GM12872 (cell line): ENCODE measurements around the gene QRFP.

Experiments used
- TF ChIP-seq, protein P1 (sequence below): IDR thresholded peaks from 3 replicates; pipeline ENCODE4 v1.5.1; 2011; ENCODE audit warnings: low read depth, mild to moderate bottlenecking, low read length, moderate library complexity; ENCODE audit not compliant: insufficient read depth

QRFP gene

DNA sequence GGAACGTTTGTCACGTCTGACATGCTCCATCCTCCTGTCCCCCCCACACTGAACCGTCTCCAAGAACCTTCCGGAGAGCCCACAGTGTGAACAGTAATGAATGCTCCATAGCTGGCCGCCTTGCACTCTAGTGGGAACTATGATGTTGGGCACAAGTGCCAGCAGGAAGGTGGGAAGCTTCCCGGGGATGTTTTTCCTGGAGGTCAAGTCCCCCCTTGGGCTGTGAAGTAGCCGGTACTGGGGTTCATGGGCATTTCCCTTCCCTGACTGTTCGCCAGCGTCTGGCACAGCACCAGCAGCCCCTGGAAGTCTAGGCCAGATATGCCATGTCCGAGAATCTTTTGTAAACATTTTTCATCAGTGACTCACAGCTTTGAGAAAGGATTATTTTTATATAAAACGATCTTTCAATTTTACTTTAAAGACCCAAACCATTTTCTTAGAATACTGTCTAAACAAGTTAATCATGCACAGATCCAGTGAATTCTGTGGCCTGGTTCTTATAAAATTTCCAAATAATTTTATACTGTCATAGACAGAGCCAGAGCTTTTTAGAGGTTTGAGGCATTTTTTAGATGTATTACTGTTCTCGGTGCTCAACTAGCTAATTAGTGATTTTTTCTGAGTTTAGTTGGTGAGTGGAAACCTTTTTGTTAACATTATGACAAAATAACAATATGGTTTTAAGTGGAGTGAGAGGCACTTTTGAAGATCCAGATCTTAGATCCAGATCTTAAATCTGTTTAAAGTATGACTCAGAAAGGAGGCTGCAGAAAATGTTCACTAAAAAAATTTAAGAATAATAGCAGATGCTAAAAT is 49.9 kb downstream of the QRFP start:
- TF ChIP-seq, protein P1, sequence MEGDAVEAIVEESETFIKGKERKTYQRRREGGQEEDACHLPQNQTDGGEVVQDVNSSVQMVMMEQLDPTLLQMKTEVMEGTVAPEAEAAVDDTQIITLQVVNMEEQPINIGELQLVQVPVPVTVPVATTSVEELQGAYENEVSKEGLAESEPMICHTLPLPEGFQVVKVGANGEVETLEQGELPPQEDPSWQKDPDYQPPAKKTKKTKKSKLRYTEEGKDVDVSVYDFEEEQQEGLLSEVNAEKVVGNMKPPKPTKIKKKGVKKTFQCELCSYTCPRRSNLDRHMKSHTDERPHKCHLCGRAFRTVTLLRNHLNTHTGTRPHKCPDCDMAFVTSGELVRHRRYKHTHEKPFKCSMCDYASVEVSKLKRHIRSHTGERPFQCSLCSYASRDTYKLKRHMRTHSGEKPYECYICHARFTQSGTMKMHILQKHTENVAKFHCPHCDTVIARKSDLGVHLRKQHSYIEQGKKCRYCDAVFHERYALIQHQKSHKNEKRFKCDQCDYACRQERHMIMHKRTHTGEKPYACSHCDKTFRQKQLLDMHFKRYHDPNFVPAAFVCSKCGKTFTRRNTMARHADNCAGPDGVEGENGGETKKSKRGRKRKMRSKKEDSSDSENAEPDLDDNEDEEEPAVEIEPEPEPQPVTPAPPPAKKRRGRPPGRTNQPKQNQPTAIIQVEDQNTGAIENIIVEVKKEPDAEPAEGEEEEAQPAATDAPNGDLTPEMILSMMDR = no peak

DNA sequence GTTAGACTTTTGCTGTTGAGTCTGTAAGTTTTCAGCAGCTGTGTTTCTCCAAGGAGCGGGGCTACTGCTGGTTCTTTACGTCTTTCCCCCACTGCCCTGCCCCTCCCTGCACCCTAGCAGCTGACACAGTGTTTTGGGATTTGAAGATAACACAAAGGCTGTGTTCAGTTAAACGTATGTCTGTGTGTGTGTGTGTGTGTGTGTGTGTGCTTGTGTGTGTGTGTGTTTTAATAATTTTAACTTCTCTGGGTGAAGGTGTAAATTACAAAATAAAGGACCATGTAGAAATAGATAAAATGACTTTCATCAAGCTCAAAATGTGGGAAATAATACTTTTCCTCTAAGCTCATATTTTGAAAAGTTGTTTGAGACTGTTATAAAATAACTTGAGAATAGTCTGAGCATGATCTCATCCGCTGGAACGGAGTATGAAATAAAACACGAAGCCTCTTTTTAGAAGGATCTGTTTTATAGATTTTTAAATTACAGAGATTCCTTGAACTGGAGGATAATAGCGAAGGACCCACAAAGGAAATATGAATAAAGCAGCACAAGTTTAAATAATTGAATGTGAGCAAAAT is 50.6 kb downstream of the QRFP start:
- TF ChIP-seq, protein P1 = no peak

DNA sequence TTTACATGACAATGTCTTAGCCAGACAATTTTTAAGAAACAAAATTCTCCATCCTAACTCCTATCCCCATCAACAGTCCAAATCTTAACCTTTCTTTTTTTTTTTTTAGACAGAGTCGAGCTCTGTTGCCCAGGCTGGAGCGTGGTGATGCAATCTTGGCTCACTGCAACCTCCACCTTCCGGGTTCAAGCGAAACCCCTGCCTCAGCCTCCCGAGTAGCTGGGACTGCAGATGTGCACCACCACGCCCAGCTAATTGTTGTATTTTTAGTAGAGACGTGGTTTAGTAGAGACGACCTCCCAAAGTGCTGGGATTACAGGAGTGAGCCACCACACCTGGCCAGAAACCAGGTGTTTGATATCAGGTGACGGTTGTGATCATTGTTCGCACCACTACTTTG is 51.4 kb downstream of the QRFP start:
- TF ChIP-seq, protein P1 = no peak

- TF ChIP-seq, protein P1 = no peak
Measured at GRCh38 chr9:130844044-130844451, 52.6 kb downstream of the QRFP start.

DNA sequence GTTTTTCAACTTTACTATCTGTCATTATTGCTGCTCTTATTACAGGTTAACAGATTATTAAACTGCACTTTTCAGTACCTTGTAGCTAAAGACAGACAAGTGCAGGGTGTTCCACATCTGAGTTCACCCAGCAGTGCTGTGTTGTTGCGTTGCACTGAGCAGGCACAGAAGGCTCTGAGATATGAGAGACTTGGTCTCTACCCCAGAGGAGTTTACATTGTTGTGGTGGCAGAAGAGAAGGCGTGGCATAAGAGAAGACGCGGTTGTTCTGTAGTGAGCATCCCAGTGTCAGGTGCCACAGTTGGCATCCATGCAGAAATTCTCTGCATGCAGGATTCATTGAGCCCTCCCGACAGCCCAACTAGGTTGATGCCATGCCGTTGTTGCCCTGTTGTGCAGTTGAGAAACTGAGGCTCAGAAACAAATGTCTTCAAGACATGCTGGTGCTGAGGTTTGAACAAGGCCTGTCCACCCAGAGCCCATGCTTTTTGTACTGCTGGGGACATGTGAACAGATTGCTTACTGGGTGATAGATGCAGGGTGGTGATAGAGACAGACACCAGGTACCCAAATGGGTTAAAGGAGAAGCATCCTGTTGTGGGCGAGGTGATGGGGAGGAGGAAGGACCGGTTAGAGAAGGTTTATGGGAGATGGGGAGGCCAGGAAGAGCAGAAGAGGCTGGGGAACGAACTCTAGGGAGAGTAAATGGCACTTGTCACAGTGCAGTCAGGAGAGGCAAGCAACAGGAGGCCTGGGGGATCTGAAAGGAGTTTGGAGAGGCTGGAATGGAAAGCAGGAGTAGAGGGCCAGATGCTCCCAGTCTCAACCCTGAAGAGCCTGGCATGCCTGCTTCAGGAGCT is 53.3 kb downstream of the QRFP start:
- TF ChIP-seq, protein P1 = no peak
